Measurements from ENCODE around the gene SPSB2. TPM values are rescaled to one million over a fixed set of nuclear protein-coding genes. Genes with fewer than 3 reads are reported as not detected.
"Not testable (repeated sequence)": the region's sequence is repeated elsewhere in the genome, so short reads cannot be mapped to it uniquely, and the experiment has no call there.

SPSB2 gene
- total and polyA plus RNA-seq, 5 donors: 2.5 to 4.6 (median 4.0) TPM

DNA sequence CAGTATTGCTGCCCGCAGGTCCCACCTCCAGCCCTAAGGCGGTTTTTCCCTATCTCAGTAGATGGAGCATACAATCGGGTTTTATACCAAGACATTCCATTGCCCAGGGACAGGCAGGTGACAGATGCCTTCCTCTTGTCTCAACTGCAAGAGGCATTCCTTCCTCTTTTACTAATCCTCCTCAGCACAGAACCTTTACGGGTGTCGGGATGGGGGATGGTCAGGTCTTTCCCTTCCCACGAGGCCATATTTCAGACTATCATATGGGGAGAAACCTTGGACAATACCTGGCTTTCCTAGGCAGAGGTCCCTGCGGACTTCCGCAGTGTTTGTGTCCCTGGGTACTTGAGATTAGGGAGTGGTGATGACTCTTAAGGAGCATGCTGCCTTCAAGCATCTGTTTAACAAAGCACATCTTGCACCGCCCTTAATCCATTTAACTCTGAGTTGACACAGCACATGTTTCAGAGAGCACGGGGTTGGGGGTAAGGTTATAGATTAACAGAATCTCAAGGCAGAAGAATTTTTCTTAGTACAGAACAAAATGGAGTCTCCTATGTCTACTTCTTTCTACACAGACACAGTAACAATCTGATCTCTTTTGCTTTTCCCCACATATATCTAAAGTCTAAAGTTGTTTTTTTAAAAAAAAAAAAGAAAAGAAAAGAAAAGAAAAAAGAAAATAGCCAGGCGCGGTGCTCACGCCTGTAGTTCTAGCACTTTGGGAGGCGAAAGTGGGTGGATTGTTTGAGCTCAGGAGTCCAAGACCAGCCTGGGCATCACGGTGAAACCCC, 13.3 kb upstream of the SPSB2 start:
- DNase-seq; H3K4me1 ChIP-seq (ENCODE audit: control insufficient read depth, insufficient read depth, low read length); intact Hi-C loops (cut with DNase I); ATAC-seq; H3K27me3 ChIP-seq (ENCODE audit: control insufficient read depth, insufficient read depth); H3K27ac ChIP-seq (ENCODE audit: low read length); H3K4me3 ChIP-seq (ENCODE audit: low read length); H3K9me3 ChIP-seq (ENCODE audit: control insufficient read depth, low read length): not testable (repeated sequence)
- 76% methylated on average over 12 of the region's 15 CpGs for WGBS

DNA sequence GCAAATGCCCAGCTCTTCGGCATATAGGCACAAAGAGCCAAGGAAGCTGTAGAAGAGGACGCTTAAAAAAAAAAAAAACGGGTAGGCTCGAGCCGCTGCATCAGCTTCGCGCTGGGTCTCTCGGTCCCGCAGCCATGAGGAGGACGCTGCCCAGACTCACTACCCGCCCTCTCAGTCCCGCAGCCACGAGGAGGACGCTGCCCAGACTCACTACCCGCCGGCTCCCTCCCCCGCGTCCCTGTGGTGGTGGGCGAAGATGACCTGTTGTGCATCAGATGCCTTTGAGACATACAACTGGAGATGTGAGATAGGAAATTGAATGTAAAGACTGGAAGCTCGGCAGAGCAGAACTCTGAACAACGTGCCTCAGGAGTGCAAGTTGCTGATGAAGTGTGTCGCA, 11.4 kb upstream of the SPSB2 start:
- intact Hi-C loops (cut with DNase I): no loop called here
- ATAC-seq (peak in 1 of 2 donors; percentile 24), DNase-seq (no peak)
- Histone ChIP-seq H3K27ac (ENCODE audit: low read length) (no peak overlapping the region), H3K27me3 (ENCODE audit: control insufficient read depth, insufficient read depth) (no peaks in the 10 kb centered on the region), H3K4me3 (ENCODE audit: low read length) (no peak overlapping the region), H3K9me3 (ENCODE audit: control insufficient read depth, low read length) (no peaks in the 10 kb centered on the region), H3K4me1 (ENCODE audit: control insufficient read depth, insufficient read depth, low read length) (no peaks in the 10 kb centered on the region)
- 71% methylated on average over 22 of the region's 22 CpGs for WGBS

DNA sequence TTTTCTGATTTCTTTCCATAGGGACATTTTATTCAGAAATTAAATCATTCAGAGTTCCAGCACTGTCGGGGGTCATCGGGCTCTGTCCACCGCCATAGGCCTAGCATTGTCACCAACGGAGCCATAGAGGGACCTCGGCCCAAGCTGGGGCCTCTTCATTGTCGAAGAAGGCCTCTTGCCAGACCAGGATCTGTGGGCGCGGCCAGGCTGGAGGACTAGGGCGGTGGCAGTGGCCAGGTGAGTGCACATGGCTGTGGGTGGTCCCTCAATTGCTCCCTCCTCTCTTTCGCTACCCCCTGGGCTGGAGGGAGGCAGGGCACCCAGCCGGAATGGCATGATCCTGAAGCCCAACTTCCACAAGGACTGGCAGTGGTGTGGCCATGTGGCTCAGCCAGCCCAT, 10.6 kb upstream of the SPSB2 start:
- Histone ChIP-seq H3K9me3 (ENCODE audit: control insufficient read depth, low read length) (no peaks in the 10 kb centered on the region), H3K27ac (ENCODE audit: low read length) (no peak overlapping the region), H3K4me1 (ENCODE audit: control insufficient read depth, insufficient read depth, low read length) (no peaks in the 10 kb centered on the region), H3K27me3 (ENCODE audit: control insufficient read depth, insufficient read depth) (no peaks in the 10 kb centered on the region), H3K4me3 (ENCODE audit: low read length) (no peak overlapping the region)
- ATAC-seq (no peak), DNase-seq (no peak)
- intact Hi-C loops (cut with DNase I): no loop called here
- WGBS: 96% methylated on average over 11 of the region's 11 CpGs

DNA sequence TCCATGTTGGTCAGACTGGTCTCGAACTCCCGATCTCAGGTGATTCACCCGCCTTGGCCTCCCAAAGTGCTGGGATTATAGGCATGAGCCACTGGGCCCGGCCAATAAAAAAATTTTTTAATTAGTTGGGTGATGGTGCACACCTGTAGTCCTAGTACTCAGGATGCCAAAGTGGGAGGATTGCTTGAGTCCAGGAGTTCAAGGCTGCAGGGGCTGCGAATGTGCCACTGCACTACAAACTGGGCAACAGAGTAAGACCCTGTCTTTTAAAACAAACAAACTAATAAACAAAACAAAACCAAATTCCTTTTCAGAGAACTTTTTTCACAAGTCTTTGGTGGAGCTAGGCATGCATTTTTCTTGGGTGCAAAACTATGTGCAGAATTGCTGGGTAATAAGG, 10.1 kb upstream of the SPSB2 start:
- intact Hi-C loops (cut with DNase I): no loop called here
- Histone ChIP-seq H3K9me3 (ENCODE audit: control insufficient read depth, low read length) (no peaks in the 10 kb centered on the region), H3K27me3 (ENCODE audit: control insufficient read depth, insufficient read depth) (no peaks in the 10 kb centered on the region), H3K27ac (ENCODE audit: low read length) (no peak overlapping the region), H3K4me1 (ENCODE audit: control insufficient read depth, insufficient read depth, low read length) (no peaks in the 10 kb centered on the region), H3K4me3 (ENCODE audit: low read length) (no peak overlapping the region)
- ATAC-seq (no peak), DNase-seq (no peak)
- WGBS: 99% methylated on average over 5 of the region's 5 CpGs

DNA sequence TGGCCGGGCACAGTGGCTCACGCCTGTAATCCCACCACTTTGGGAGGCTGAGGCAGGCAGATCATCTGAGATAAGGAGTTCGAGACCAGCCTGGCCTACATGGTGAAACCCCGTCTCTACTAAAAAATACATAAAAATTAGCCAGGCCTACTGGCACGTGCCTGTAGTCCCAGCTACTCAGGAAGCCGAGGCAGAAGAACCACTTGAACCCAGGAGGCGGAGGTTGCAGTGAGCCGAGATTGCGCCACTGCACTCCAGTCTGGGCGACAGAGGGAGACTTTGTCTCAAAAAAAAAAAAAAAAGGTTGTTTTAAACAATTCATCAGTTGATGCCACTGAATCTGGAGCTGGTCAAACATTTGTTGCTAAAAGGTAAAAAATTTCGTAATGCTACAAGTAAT, 6.7 kb upstream of the SPSB2 start:
- H3K4me3 ChIP-seq (ENCODE audit: low read length); H3K27me3 ChIP-seq (ENCODE audit: control insufficient read depth, insufficient read depth); ATAC-seq; DNase-seq; H3K4me1 ChIP-seq (ENCODE audit: control insufficient read depth, insufficient read depth, low read length); intact Hi-C loops (cut with DNase I); H3K27ac ChIP-seq (ENCODE audit: low read length); H3K9me3 ChIP-seq (ENCODE audit: control insufficient read depth, low read length): not testable (repeated sequence)
- 88% methylated on average over 11 of the region's 11 CpGs for WGBS

DNA sequence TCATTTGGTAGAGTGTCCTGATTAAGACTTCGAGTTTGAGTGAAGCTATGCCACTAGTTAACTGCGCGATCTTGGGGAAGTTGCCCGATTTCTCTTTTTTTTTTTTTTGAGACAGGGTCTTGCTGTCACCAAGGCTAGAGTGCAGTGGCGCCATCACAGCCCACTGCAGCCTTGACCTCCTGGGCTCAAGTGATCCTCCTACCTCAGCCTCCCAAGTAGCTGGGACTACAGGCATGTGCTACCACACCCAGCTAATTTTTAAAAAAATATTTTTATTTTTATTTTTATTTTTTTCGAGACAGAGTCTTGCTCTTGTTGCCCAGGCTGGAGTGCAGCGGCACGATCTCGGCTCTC, 889 bp upstream of the SPSB2 start:
- ATAC-seq; intact Hi-C loops (cut with DNase I); H3K4me1 ChIP-seq (ENCODE audit: control insufficient read depth, insufficient read depth, low read length); H3K27me3 ChIP-seq (ENCODE audit: control insufficient read depth, insufficient read depth); H3K9me3 ChIP-seq (ENCODE audit: control insufficient read depth, low read length): not testable (repeated sequence)
- DNase-seq: peak in 1 of 3 donors; percentile 60
- 52% methylated on average over 9 of the region's 9 CpGs for WGBS
- peak overlapping the region; percentile 73 for H3K4me3 ChIP-seq (ENCODE audit: low read length)
- H3K27ac ChIP-seq (ENCODE audit: low read length): peak overlapping the region; percentile 76

DNA sequence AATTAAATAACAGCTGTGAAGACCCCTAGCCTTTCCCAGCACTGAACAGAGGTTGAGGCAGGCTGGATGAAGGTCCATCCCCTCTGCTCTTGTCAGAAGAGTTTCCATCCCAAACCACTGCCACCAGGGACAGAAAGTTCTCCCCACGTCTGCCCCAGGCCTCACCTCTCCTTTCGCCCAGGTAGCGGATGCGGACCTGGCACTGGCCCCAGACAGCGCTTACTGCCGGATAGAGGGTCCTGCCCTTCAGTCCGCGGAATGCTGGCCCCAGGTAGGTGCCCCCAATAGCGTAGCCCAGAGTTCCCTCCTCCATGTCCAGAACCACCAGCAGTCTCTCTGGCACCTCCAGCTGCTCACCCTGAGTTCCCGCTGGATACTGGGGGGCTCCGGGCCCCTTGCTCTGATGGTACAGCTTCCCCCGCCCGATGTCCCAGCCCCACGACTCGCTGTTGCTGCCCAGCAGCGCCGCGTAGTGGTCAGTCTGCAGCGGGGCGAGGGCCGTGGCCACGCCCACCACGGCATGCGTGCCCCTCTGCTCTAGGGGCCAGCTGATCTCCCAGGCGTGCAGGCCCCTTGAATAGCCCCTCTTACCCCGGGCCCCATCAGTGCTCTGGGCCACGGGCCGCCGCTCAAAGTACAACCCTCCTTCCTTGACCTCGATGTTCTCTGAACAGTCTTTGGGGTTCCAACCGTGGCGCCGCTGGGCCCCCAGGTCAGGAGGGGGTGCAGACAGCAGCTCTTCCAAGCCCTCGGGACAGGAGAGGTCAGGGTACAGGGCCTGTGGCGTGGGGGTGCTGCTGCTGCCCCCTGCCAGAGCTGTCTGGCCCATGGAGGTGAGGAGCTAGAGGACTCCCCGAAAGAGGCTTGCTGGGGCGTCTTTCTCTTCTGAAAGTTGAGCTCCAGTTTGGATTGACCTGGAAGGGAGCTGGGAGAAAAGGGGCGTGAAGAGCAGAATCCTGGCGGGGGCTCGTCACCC, 742 bp downstream of the SPSB2 start:
- DNase-seq (peak; percentile 83 to 95 (median 94)), ATAC-seq (peak; percentile 72 to 73)
- WGBS: 1% methylated on average over 40 of the region's 40 CpGs
- H3K27ac ChIP-seq (ENCODE audit: low read length): peak overlapping the region; percentile 68
- no peaks in the 10 kb centered on the region for H3K9me3 ChIP-seq (ENCODE audit: control insufficient read depth, low read length)
- no peaks in the 10 kb centered on the region for H3K27me3 ChIP-seq (ENCODE audit: control insufficient read depth, insufficient read depth)
- intact Hi-C loops (cut with DNase I): no loop called here
- peaks cover 2% of the 10 kb centered on the region for H3K4me1 ChIP-seq (ENCODE audit: control insufficient read depth, insufficient read depth, low read length)
- peak overlapping the region; percentile 73 for H3K4me3 ChIP-seq (ENCODE audit: low read length)

DNA sequence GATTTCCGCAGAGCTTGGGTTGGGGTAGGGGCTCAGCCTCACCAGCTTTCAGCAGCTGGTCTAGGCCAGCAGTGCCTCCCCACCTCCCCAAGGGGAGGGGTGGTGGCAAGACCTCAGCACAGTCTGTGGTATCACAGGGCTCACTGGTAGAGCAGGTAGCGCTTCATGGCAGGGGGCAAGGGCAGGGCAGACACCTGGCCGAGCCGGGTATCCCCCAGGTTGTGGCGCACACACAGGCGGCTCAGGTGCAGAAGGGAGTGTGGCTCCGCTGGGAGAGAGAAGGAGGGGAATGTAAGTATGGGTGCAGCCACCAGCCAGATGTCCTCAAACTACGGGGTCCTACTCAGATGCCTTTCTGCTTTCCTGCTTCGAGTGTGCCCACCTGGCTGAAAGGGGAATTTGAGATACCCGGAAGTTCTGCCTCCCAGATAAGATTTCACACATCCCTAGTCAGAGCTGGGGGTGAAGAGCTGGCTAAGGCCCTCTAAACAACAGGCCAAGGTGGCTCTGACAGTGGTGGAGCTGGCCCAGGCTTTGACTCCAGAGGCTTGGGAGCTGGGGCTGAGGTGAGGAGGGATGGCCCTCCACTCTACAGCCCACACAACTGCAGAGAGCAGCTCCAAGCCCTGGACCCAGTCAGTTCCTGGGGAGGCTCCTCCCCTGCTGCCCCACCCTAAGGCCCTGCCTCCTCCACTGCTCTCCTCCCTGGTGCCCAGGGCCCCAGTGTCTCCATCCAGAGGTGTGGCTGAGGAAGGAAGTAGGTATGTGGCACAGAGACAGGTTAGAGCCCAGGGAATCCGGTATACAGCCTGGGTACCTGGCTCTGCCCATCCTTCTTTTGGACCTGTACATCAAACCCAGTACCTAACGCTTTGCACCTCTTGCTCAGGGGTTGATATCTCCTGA, 1.8 kb downstream of the SPSB2 start:
- DNase-seq: peak in 1 of 3 donors; percentile 65
- ATAC-seq: no peak
- Histone ChIP-seq H3K9me3 (ENCODE audit: control insufficient read depth, low read length) (no peaks in the 10 kb centered on the region), H3K4me1 (ENCODE audit: control insufficient read depth, insufficient read depth, low read length) (peaks cover 2% of the 10 kb centered on the region), H3K27me3 (ENCODE audit: control insufficient read depth, insufficient read depth) (no peaks in the 10 kb centered on the region), H3K4me3 (ENCODE audit: low read length) (no peak overlapping the region), H3K27ac (ENCODE audit: low read length) (no peak overlapping the region)
- intact Hi-C loops (cut with DNase I): no loop called here
- WGBS: 72% methylated on average over 12 of the region's 12 CpGs

DNA sequence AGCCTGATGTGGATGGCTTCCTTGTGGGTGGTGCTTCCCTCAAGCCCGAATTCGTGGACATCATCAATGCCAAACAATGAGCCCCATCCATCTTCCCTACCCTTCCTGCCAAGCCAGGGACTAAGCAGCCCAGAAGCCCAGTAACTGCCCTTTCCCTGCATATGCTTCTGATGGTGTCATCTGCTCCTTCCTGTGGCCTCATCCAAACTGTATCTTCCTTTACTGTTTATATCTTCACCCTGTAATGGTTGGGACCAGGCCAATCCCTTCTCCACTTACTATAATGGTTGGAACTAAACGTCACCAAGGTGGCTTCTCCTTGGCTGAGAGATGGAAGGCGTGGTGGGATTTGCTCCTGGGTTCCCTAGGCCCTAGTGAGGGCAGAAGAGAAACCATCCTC, 2.8 kb downstream of the SPSB2 start:
- H3K27ac ChIP-seq (ENCODE audit: low read length); intact Hi-C loops (cut with DNase I); H3K9me3 ChIP-seq (ENCODE audit: control insufficient read depth, low read length); DNase-seq; H3K4me3 ChIP-seq (ENCODE audit: low read length); H3K4me1 ChIP-seq (ENCODE audit: control insufficient read depth, insufficient read depth, low read length); H3K27me3 ChIP-seq (ENCODE audit: control insufficient read depth, insufficient read depth); ATAC-seq: not testable (repeated sequence)
- 61% methylated on average over 4 of the region's 4 CpGs for WGBS
